Measurements from ENCODE around the gene SIRT7.

DNA sequence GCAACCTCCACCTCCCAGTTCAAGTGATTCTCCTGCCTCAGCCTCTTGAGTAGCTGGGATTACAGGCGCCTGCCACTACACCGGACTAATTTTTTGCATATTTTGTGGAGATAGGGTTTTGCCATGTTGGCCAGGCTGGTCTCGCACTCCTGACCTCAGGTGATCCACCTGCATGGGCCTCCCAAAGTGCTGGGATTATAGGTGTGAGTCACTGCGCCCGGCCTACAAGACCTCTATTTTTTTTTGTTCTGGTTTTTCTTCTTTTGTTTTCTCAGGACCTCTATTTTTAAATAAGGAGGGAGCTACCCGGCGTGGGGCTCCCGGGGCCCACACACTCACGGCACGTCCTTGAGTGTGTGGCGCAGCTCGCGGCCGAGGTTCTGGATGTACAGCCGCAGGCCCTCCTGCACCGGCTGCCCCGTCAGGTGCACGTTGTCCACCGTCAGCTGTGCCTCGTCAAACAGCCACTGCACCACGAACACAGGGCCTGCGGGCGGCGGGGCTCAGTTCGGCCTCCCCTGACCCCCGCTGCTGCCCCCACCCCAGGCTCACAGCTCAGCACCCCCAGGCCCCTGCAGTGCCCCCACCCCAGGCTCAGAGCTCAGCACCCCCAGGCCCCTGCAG lies 37.2 kb upstream of the SIRT7 start:
- TF ChIP-seq CTCF (IDR thresholded peaks at IDR 0.05) = no peak
- no peak for TF ChIP-seq POLR2A (IDR thresholded peaks at IDR 0.05)
